Upper lobe of left lung (tissue), 6 donors: ENCODE results near the gene TXN. TPM values are rescaled to one million over a fixed set of nuclear protein-coding genes. Genes with fewer than 3 reads are reported as not detected.
"Not testable (repeated sequence)": the region's sequence is repeated elsewhere in the genome, so short reads cannot be mapped to it uniquely, and the experiment has no call there.

ENCODE experiments used
- ATAC-seq, 2 donors: fragments of 200-7000 bp; cut with Tn5 transposase; one replicate each; pipeline ENCODE4 v1.9.1; 2022; ENCODE audit warnings: mild to moderate bottlenecking in 2 of 2, moderate library complexity in 2 of 2; ENCODE audit not compliant: low FRiP score in 2 of 2
- DNase-seq, 2 donors: peaks; one replicate each; pipeline ENCODE4 v3.0.0-alpha.2; 2019 to 2020
- H3K27ac ChIP-seq, 4 donors: fragments of 200-600 bp; sonication (generic); one replicate each; pipeline ENCODE4 v1.5.1; 2016 to 2019
- H3K27me3 ChIP-seq, 4 donors: fragments of 200-600 bp; sonication (generic); one replicate each; pipeline ENCODE4 v1.5.1; 2017 to 2019
- H3K36me3 ChIP-seq, 4 donors: fragments of 200-600 bp; sonication (generic); one replicate each; pipeline ENCODE4 v1.5.1; 2016 to 2019
- H3K4me1 ChIP-seq, 4 donors: fragments of 200-600 bp; sonication (generic); one replicate each; pipeline ENCODE4 v1.5.1; 2018 to 2019
- H3K4me3 ChIP-seq, 4 donors: fragments of 200-600 bp; sonication (generic); one replicate each; pipeline ENCODE4 v1.5.1; 2017 to 2019; ENCODE audit warnings: mild to moderate bottlenecking in 2 of 4, moderate library complexity in 1 of 4
- H3K9me3 ChIP-seq, 4 donors: fragments of 200-600 bp; sonication (generic); one replicate each; pipeline ENCODE4 v1.5.1; 2018 to 2019
- EP300 ChIP-seq, 4 donors: sonication (generic); formaldehyde crosslinking; IDR thresholded peaks; one replicate each; pipeline ENCODE4 v1.5.1; 2017; ENCODE audit warnings: antibody characterized with exemption in 4 of 4, control low read depth in 2 of 4
- POLR2A ChIP-seq, 4 donors: fragments of 450-650 bp; IDR thresholded peaks; one replicate each; pipeline ENCODE4 v1.5.1; 2016 to 2017; ENCODE audit warnings: antibody characterized with exemption in 4 of 4, mild to moderate bottlenecking in 2 of 4
- POLR2AphosphoS5 ChIP-seq, 2 donors: sonication (generic); formaldehyde crosslinking; IDR thresholded peaks; one replicate each; pipeline ENCODE4 v1.5.1; 2017; ENCODE audit warnings: antibody characterized with exemption in 2 of 2
- WGBS, 2 donors: methylation state at CpG; one replicate each; pipeline ENCODE4 v1.1.5; 2017 to 2018; 5-methylcytosine and 5-hydroxymethylcytosine counted together
- total RNA-seq, 6 donors: library from RNA; depleted of rRNA in 4 of 6; stranded (reverse); fragments of >200 nt in 4 of 6; gene quantifications; one replicate each; pipeline versions ENCODE4 v1.1.0 to v1.2.1, GENCODE V29; 2016 to 2021
- TF ChIP-seq, protein P1 (sequence below), 6 experiments: fragments of 450-650 bp in 4 of 6; fragments of 200-600 bp in 2 of 6; sonication (generic) in 2 of 6; IDR thresholded peaks; one replicate each; pipeline ENCODE4 v1.5.1; 2016 to 2019; ENCODE audit warnings: antibody characterized with exemption in 6 of 6
- donor health status: DM: no; HTN: no; CAD: no; lungs with moderate emphysema.
- donor health status: DM: no; HTN: yes; CAD: no; lungs with severe emphysema.

The TXN gene
- total RNA-seq, 6 donors from 2014 or later, result 27.2 to 179 (median 165) TPM

DNA sequence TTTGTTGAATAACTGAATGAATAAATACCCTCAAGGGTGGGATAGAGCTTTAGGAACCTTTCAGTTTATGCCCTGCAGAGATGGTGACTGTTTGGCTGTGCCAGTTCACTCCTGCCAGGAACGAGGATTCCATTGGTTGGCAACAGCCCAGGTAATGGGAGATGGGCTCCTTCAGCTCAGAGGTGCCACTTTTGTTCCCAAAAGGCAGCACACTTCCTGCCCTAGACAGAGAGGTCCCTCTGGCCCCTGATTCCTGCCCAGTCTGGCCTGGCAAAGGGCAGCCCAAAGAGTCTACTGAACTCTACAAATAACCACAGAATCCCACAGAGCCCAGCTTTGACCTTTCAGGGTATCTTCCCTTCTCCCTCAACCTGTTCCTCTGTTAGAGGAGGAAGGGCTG, 49.9 kb downstream of the TXN start:
- Histone ChIP-seq H3K4me1 (peaks cover 0 to 5% (median 2%) of the 10 kb centered on the region in 4 donors), H3K36me3 (no peaks in the 10 kb centered on the region), H3K27ac (peak overlapping the region; percentile 48 to 91 (median 78)), H3K9me3 (no peaks in the 10 kb centered on the region), H3K27me3 (no peaks in the 10 kb centered on the region), H3K4me3 (peak overlapping the region in 3 of 4 donors; percentile 22 to 45 (median 41))
- WGBS, 2 donors, result 46 to 71% methylated on average over 1 of the region's 1 CpG
- ATAC-seq, result peak; percentile 21 to 25
- DNase-seq, result peak in 1 of 2 donors; percentile 58
- no peak for TF ChIP-seq POLR2AphosphoS5 (IDR thresholded peaks at IDR 0.05)
- TF ChIP-seq, protein P1, sequence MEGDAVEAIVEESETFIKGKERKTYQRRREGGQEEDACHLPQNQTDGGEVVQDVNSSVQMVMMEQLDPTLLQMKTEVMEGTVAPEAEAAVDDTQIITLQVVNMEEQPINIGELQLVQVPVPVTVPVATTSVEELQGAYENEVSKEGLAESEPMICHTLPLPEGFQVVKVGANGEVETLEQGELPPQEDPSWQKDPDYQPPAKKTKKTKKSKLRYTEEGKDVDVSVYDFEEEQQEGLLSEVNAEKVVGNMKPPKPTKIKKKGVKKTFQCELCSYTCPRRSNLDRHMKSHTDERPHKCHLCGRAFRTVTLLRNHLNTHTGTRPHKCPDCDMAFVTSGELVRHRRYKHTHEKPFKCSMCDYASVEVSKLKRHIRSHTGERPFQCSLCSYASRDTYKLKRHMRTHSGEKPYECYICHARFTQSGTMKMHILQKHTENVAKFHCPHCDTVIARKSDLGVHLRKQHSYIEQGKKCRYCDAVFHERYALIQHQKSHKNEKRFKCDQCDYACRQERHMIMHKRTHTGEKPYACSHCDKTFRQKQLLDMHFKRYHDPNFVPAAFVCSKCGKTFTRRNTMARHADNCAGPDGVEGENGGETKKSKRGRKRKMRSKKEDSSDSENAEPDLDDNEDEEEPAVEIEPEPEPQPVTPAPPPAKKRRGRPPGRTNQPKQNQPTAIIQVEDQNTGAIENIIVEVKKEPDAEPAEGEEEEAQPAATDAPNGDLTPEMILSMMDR (IDR thresholded peaks at IDR 0.05), result no peak
- no peak for TF ChIP-seq POLR2A (IDR thresholded peaks at IDR 0.05)
- no peak for TF ChIP-seq EP300 (IDR thresholded peaks at IDR 0.05)

DNA sequence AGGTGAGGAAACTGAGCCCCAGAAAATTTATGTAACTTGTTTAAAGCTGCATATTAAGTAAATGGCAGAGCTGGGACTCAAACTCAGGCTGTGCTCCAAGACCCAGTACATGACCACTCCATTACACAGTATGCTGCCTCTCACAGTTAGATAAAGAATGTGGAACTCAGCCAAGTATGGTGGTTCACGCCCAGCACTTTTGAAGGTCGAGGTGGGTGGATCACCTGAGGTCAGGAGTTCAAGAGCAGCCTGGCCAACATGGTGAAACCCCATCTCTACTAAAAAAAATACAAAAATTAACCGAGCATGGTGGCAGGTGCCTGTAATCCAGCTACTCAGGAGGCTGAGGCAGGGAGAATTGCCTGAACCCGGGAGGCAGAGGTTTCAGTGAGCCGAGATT, 50.7 kb downstream of the TXN start:
- H3K36me3 ChIP-seq, H3K27me3 ChIP-seq, H3K4me1 ChIP-seq, H3K9me3 ChIP-seq: not testable (repeated sequence)
- DNase-seq, result peak in 1 of 2 donors; percentile 45
- Histone ChIP-seq H3K27ac (peak overlapping the region in 2 of 4 donors; percentile 77 to 91), H3K4me3 (peak overlapping the region in 3 of 4 donors; percentile 22 to 45 (median 41))
- peak in 1 of 2 donors; percentile 33 for ATAC-seq
- WGBS, 2 donors, result 52 to 69% methylated on average over 5 of the region's 5 CpGs

DNA sequence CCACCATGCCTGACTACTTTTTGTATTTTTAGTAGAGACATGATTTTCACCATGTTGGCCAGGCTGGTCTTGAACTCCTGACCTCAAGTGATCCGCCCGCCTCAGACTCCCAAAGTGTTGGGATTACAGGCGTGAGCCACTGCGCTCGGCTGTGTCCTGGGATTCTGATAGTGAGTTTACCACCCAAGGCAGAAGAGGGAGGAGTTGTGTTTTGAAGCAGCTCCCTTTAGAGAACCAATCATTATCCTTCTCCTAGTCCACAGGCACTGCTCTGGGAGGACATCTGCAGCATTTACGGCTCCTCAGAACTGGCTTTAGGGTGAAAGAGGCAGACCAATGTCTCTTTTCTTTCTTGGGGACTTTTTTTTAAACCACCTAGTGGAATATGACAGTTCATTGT, 54.1 kb downstream of the TXN start:
- ATAC-seq (no peak), DNase-seq (no peak)
- Histone ChIP-seq H3K36me3 (no peaks in the 10 kb centered on the region), H3K4me1 (peaks cover 0 to 5% (median 4%) of the 10 kb centered on the region in 4 donors), H3K9me3 (no peaks in the 10 kb centered on the region), H3K27ac (no peak overlapping the region), H3K4me3 (no peak overlapping the region), H3K27me3 (no peaks in the 10 kb centered on the region)
- WGBS, 2 donors, result 92% methylated on average over 6 of the region's 6 CpGs
- TF ChIP-seq POLR2A (IDR thresholded peaks at IDR 0.05) (no peak), EP300 (IDR thresholded peaks at IDR 0.05) (no peak), POLR2AphosphoS5 (IDR thresholded peaks at IDR 0.05) (no peak)
- TF ChIP-seq, protein P1 (IDR thresholded peaks at IDR 0.05), result no peak

DNA sequence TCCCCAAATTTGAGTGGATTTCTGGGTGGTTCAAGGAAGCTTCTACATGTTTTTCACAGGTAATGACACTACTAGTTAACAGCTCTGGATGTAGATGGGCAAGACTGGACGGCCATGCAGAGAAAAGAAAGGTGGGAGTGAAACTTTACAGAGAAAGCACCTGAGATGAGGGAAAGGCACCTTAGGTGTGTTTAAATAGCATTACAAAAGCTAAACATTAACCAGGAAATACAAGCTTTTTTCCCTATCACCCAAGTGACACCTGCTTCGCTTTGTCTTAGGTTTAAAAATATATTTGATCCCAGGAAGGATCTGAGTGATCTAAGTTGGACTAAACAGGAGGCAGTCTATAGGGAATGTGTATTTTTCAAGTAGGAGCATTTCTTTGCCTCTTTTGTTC, 56.7 kb downstream of the TXN start:
- Histone ChIP-seq H3K4me3 (no peak overlapping the region), H3K27me3 (no peaks in the 10 kb centered on the region), H3K27ac (peak overlapping the region in 2 of 4 donors; percentile 1 to 39), H3K36me3 (no peaks in the 10 kb centered on the region), H3K9me3 (no peaks in the 10 kb centered on the region), H3K4me1 (peaks cover 4 to 9% (median 7%) of the 10 kb centered on the region in 4 donors)
- TF ChIP-seq POLR2A (IDR thresholded peaks at IDR 0.05), result no peak
- TF ChIP-seq POLR2AphosphoS5 (IDR thresholded peaks at IDR 0.05), result no peak
- TF ChIP-seq EP300 (IDR thresholded peaks at IDR 0.05), result no peak
- TF ChIP-seq, protein P1 (IDR thresholded peaks at IDR 0.05), result no peak
- DNase-seq (peak in 1 of 2 donors; percentile 6), ATAC-seq (no peak)
- 52 to 74% methylated on average over 2 of the region's 2 CpGs for WGBS, 2 donors

DNA sequence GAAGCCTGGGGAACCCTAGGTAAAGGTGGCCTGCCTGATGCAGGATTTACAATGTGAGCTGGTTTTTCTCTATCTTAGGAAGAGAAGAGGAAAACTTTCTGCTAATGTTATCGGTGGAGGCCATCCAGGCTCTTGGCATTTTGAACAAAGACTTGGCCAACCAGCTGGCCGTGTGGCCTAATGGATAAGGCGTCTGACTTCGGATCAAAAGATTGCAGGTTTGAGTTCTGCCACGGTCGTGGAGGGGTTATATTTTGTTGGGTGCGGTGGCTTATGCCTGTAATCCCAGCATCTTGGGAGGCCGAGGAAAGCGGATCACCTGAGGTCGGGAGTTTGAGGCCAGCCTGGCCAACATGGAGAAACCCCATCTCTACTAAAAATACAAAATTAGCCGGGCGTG, 58.0 kb downstream of the TXN start:
- ATAC-seq (no peak), DNase-seq (no peak)
- Histone ChIP-seq H3K27ac (peak overlapping the region in 2 of 4 donors; percentile 9 to 24), H3K4me1 (peaks cover 14 to 20% (median 18%) of the 10 kb centered on the region in 4 donors), H3K9me3 (no peaks in the 10 kb centered on the region), H3K36me3 (no peaks in the 10 kb centered on the region), H3K27me3 (no peaks in the 10 kb centered on the region), H3K4me3 (no peak overlapping the region)
- WGBS, 2 donors, result 92 to 96% methylated on average over 12 of the region's 12 CpGs
- TF ChIP-seq POLR2AphosphoS5 (IDR thresholded peaks at IDR 0.05) (no peak), EP300 (IDR thresholded peaks at IDR 0.05) (no peak), POLR2A (IDR thresholded peaks at IDR 0.05) (no peak)
- TF ChIP-seq, protein P1 (IDR thresholded peaks at IDR 0.05), result no peak
